ENCODE data around the gene GSKIP.

DNA sequence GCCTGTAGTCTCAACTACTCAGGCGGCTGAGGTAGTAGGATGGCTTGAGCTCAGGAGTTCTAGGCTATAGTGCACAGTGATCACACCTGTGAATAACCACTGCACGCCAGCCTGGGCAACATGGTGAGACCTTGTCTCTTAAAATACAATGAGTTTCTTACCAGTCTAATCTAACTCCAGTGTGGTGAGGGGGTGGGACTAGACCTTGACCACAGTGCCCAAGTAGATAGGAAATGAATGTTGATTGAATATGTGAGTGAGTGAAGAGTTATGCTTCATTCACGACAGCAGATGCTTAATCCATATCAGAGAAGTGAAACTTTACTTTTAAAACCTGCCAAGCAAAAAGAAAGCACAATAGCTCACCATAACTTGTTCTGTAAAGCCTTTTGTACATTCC is 17.4 kb downstream of the GSKIP start:
- TF ChIP-seq, protein P1, sequence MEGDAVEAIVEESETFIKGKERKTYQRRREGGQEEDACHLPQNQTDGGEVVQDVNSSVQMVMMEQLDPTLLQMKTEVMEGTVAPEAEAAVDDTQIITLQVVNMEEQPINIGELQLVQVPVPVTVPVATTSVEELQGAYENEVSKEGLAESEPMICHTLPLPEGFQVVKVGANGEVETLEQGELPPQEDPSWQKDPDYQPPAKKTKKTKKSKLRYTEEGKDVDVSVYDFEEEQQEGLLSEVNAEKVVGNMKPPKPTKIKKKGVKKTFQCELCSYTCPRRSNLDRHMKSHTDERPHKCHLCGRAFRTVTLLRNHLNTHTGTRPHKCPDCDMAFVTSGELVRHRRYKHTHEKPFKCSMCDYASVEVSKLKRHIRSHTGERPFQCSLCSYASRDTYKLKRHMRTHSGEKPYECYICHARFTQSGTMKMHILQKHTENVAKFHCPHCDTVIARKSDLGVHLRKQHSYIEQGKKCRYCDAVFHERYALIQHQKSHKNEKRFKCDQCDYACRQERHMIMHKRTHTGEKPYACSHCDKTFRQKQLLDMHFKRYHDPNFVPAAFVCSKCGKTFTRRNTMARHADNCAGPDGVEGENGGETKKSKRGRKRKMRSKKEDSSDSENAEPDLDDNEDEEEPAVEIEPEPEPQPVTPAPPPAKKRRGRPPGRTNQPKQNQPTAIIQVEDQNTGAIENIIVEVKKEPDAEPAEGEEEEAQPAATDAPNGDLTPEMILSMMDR (conservative IDR thresholded peaks at IDR 0.05; ENCODE audit: low read depth in 2 of 2) = no peak
- TF ChIP-seq EZH2phosphoT487 (IDR thresholded peaks at IDR 0.05; ENCODE audit: unreplicated experiment) (no peak), EZH2 (IDR thresholded peaks at IDR 0.05; ENCODE audit: low read depth, unreplicated experiment) (no peak), CREB1 (CRISPR knock-in tag; IDR thresholded peaks at IDR 0.05; ENCODE audit: low read depth) (no peak), POLR2AphosphoS5 (IDR thresholded peaks at IDR 0.05; ENCODE audit: low read depth) (no peak)
